ENCODE measurements around the gene C2orf92.

- no peak for TF ChIP-seq CTCF (IDR thresholded peaks at IDR 0.05)
- no peak for TF ChIP-seq NPAS2 (CRISPR knock-in tag; IDR thresholded peaks at IDR 0.05; ENCODE audit: borderline replicate concordance)
- TF ChIP-seq POLR2A (IDR thresholded peaks at IDR 0.05; ENCODE audit: low read length) = no peak
- TF ChIP-seq KDM5A (IDR thresholded peaks at IDR 0.05) = no peak
- TF ChIP-seq REST (IDR thresholded peaks at IDR 0.05) = no peak
- TF ChIP-seq PBX3 (IDR thresholded peaks at IDR 0.05) = no peak
- no peak for TF ChIP-seq MAZ (IDR thresholded peaks at IDR 0.05; ENCODE audit: borderline replicate concordance, low read depth, low read length)
- TF ChIP-seq RNF2 (IDR thresholded peaks at IDR 0.05; ENCODE audit: borderline replicate concordance, low read depth) = no peak
- TF ChIP-seq BHLHE40 (IDR thresholded peaks at IDR 0.05; ENCODE audit: low read depth, low read length) = no peak
- no peak for TF ChIP-seq MAX (IDR thresholded peaks at IDR 0.05)
These were observed 8.8 kb downstream of the C2orf92 start for GRCh38 chr2:97678298-97678697.
